ENCODE results near the gene DOLPP1.
A peak's percentile ranks its signal among the peaks of the same experiment; 100 is the strongest.

The DOLPP1 gene

DNA sequence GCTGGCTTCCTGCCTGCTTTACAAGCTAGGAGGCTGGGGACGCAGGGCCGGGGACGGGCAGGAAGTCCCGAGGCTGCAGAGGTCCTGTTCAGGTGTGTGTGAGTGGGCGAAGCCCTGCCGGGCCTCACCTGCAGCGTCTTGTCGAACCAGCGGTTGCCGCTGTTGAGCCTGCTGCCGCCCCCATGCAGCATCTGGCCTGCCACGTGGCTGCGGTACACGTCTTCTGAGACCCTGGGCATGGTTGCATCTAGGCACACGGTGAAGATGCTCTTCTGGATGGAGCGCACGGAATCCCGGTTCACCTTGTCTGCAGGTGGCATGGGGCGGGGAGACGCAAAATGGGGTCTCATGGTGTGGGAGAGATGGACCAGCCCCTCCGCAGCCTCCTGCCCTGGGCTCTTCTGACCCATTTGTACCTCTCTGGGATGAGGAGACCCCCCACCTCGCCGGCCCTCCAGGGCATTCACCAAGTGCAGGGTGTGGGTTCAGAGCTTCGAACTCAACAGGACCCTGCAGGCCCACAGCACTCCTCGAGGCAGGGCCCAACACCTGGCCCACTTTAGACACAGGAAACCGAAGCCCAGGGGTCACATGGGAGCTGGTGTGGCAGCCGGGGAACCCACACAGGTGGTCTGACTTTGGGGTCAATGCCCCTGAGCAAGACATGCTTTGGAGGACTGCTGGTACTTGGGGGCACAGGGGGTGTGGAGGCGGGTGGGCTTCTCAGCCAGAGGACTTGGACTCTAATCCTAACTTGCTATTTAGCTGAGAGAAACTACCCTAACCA is 19.7 kb downstream of the DOLPP1 start:
- TF ChIP-seq, protein P1, sequence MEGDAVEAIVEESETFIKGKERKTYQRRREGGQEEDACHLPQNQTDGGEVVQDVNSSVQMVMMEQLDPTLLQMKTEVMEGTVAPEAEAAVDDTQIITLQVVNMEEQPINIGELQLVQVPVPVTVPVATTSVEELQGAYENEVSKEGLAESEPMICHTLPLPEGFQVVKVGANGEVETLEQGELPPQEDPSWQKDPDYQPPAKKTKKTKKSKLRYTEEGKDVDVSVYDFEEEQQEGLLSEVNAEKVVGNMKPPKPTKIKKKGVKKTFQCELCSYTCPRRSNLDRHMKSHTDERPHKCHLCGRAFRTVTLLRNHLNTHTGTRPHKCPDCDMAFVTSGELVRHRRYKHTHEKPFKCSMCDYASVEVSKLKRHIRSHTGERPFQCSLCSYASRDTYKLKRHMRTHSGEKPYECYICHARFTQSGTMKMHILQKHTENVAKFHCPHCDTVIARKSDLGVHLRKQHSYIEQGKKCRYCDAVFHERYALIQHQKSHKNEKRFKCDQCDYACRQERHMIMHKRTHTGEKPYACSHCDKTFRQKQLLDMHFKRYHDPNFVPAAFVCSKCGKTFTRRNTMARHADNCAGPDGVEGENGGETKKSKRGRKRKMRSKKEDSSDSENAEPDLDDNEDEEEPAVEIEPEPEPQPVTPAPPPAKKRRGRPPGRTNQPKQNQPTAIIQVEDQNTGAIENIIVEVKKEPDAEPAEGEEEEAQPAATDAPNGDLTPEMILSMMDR (IDR thresholded peaks at IDR 0.05; ENCODE audit: low read length, missing control alignments): no peak
- no peak for DNase-seq (ENCODE audit: low read depth)
- H3K4me3 ChIP-seq (replicated peaks; ENCODE audit: low read depth, low read length): no peak overlapping the region

GRCh38 chr9:129101279-129101678 is 20.4 kb downstream of the DOLPP1 start:
- DNase-seq (ENCODE audit: low read depth): no peak

GRCh38 chr9:129102095-129102525 is 21.2 kb downstream of the DOLPP1 start:
- DNase-seq (ENCODE audit: low read depth): no peak
- TF ChIP-seq, protein P1 (IDR thresholded peaks at IDR 0.05; ENCODE audit: low read length, missing control alignments): no peak
- H3K4me3 ChIP-seq (replicated peaks; ENCODE audit: low read depth, low read length): no peak overlapping the region

More at GRCh38 chr9:129101279-129101678, 20.4 kb downstream of the DOLPP1 start:
- no peak overlapping the region for H3K4me3 ChIP-seq (replicated peaks; ENCODE audit: low read depth, low read length)
- TF ChIP-seq, protein P1 (IDR thresholded peaks at IDR 0.05; ENCODE audit: low read length, missing control alignments): no peak

DNA sequence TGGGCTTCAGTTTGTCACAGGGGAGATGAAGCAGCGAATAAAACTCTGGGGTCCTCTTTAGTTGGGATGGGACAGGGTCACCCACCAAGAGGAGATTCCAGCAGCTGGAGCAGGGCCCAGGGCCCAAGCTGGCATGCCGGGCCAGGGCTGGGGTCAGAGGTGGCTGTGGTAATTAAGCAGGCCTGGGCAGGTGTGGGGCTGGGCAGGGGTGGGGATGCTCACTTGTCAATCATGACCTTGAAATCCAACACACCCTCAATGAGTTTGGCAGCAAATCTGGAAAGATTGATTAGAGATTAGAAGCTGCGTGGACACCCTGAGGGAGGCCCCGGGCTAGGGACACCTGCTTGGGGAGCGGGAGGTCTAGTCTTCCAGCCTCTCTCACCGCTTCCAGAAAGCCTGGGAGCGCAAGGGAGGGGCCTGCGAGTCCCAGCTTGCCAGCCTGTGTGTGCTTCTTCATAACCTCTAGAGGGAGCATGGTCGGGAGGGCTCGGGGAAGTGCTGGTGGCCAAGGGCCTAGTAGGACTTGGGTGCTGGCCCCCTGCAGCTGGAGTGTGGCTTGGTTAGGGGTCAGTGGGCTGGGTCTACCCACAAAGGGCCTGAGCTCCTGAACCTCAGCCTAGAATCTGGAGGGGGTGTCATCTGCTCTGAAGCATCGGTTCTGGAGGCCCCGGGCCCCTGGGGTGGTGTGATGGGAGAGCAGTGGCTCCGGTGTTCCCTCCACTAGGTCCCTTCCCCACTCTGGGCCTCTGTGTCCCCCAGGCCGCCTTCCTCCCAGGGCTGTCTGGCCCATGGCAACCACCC is 22.1 kb downstream of the DOLPP1 start:
- H3K4me3 ChIP-seq (replicated peaks; ENCODE audit: low read depth, low read length): no peak overlapping the region
- TF ChIP-seq, protein P1 (IDR thresholded peaks at IDR 0.05; ENCODE audit: low read length, missing control alignments): peak; percentile 66
- DNase-seq (ENCODE audit: low read depth): peak; percentile 52

GRCh38 chr9:129103595-129103965 is 22.7 kb downstream of the DOLPP1 start:
- DNase-seq (ENCODE audit: low read depth): no peak
- no peak overlapping the region for H3K4me3 ChIP-seq (replicated peaks; ENCODE audit: low read depth, low read length)
- TF ChIP-seq, protein P1 (IDR thresholded peaks at IDR 0.05; ENCODE audit: low read length, missing control alignments): no peak

DNA sequence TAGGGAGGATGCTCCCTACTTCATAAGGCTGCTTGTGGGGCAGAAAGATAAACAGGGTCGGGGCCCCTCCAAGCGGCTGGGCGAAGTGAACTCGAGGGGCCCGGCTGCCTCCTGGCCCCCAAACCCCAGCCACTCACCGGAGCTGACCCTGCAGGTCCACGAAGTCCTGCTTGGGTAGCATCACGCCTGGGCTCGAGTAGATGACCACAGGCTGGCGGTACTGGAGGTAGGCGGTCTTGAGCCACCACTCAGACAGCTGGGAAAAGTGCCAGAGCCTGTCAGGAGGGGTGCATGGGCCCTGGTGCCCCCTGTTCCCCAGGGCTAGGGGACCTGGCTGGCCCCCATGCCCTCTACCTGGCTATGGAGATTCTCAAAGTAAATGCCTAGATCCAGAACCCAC is 23.1 kb downstream of the DOLPP1 start:
- no peak overlapping the region for H3K4me3 ChIP-seq (replicated peaks; ENCODE audit: low read depth, low read length)
- no peak for DNase-seq (ENCODE audit: low read depth)
- TF ChIP-seq, protein P1 (IDR thresholded peaks at IDR 0.05; ENCODE audit: low read length, missing control alignments): no peak

Data from fibroblast of pulmonary artery (primary cell).